Stimulated activated naive CD4-positive, alpha-beta T cell (primary cell): Measurements from ENCODE around the gene CTRB2.
"Not testable (repeated sequence)": the region's sequence is repeated elsewhere in the genome, so short reads cannot be mapped to it uniquely, and the experiment has no call there.

Experiments
- DNase-seq, 6 experiments: peaks; one replicate each; lab custom pipeline; 2025; lab: John Stamatoyannopoulos, UW

Gene CTRB2

GRCh38 chr16:75205961-75206748 is 806 bp downstream of the CTRB2 start:
- DNase-seq, result not testable (repeated sequence)

DNA sequence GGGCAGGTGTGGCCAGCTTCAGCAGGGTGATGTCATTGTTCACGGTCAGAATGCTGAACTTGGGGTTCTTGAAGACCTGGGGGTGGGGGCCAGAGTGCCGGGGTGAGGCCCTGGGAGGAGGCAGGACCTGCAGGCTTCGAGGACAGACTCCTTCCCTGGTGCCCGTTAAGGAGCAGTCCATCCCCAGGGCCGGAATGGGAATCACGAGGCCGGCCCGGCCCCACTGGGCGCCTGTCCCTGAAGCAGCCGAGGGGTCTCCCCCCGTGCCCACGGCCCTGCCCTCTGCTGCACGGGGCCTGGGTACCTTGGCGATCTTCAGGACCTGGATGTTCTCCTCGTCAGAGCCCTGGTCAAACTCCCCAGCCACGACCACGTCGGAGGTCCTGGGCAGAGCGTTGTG is 1.5 kb downstream of the CTRB2 start:
- DNase-seq, result not testable (repeated sequence)

DNA sequence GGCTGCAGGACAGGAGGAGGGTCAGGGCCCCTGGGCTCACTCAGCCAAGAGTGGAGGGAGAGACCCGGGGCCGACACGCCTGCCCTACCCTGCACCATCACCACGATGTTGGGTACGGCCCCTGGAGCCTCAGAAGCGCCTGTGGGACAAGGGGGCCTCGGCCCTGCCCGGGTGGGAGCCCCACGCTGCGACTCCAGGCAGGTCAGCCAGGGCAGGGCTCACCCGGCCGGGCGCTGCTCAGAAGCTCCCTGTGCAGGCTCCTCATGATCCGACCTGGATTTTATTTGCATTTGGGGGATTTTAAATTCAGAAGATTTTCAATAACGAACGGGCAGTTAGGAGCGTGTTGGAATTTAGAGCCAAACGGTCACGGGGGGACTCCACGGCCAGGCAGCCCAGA is 2.1 kb downstream of the CTRB2 start:
- DNase-seq, result not testable (repeated sequence)

- no peak for DNase-seq
Observed at GRCh38 chr16:75204410-75204758, 2.6 kb downstream of the CTRB2 start.

DNA sequence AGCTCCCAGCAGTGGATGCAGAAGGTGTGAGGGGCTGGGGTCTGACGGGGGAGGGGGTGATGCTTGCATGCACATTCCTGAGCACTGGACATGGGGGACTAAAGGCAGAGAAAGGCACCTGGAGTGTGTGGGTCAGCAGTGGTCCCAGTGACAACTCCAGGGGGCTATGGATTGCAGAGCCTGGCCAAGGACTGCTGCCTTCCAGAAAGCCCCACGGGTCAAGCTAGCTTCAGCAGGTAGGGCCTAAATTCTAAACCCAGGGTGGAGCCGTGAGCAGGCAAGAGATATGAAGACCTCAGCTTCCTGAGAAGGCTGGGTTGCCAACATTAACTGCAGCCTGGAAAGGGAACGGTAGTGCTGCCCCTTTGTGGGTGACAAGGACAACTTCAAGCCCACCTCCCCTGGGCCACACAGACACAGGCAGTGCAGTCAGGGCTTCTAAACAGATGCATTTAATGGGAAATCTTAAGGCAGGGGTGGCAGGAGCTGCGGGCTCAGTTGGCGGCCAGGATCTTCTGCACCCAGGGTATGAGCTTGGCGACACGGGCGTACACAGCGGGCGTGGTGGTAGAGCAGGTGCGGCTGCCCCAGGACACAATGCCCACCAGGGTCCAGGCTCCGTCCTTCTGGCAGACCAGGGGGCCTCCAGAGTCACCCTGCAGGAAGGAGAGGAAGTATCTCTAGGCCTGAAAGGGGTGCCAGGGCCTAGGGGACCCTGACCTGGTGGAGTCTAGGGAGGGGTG is 3.1 kb downstream of the CTRB2 start:
- no peak for DNase-seq

DNA sequence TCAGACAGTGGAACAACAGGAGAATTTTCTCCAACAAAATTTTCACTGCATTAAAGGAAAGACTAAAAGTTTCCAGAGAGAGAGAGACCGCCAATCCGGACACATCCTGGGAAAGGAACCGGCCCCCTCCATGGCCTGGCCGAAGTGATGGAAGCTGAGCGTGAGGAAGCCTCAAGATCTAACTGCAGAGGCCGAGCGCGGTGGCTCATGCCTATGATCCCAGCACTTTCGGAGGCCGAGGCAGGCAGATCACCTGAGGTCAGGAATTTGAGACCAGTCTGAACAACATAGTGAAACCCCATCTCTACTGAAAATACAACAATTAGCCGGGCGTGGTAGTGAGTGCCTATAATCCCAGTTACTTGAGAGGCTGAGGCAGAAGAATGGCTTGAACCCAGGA is 3.9 kb downstream of the CTRB2 start:
- no peak for DNase-seq

GRCh38 chr16:75202069-75202590 is 4.8 kb downstream of the CTRB2 start:
- DNase-seq, result no peak

DNA sequence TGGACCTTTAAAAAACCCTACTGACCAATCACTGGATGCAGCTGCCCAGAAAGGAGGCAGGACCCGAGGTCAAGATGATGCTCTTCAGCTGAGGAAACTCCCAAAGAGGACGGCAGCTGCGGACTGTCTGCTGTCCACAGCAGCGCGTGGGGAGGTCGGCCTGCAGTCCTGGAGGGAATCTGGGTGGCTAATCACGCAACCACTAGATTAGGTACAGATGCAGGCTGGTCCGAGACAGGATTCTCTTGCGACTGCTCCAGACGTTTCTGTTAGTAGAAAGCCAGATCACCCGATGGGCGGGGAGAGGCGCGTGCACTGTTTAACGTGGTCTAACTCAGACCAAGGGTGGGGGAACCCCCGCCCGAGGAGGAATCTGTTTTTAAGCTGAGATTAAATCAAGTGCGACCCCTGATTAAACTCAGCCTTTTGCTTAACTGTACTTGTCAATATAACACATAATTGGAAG is 8.8 kb downstream of the CTRB2 start:
- no peak for DNase-seq

GRCh38 chr16:75197522-75198134 is 9.3 kb downstream of the CTRB2 start:
- DNase-seq, result no peak

DNA sequence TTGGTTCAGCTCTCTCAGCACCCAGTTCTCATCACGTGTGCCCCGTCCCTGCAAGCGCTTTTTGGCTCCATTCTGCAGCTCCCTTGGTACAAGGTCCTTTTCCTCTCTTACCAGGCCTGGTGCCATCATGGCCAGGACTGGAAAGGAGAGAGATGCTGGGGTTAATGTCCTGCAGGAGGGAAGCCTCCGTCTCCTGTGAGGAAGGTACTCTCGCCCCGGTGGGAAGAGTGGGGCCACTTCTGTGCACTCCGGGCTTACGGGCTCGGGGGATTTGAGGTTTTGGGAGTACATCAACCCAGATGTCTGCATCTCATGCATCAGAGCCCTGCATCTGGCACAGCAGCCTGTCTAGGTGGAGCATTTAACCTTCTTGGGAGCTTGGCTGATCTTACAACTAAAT is 10.1 kb downstream of the CTRB2 start:
- DNase-seq, result no peak

GRCh38 chr16:75195811-75196790 is 10.9 kb downstream of the CTRB2 start:
- no peak for DNase-seq

- DNase-seq, result no peak
Observed at GRCh38 chr16:75193730-75194444, 13.1 kb downstream of the CTRB2 start.

GRCh38 chr16:75193265-75193650 is 13.7 kb downstream of the CTRB2 start:
- no peak for DNase-seq

- no peak for DNase-seq
Observed at GRCh38 chr16:75192606-75193264, 14.2 kb downstream of the CTRB2 start.

- DNase-seq, result no peak
Observed at GRCh38 chr16:75189638-75190245, 17.2 kb downstream of the CTRB2 start.

GRCh38 chr16:75188832-75189477 is 18.0 kb downstream of the CTRB2 start:
- DNase-seq, result no peak

GRCh38 chr16:75181630-75182029 is 25.3 kb downstream of the CTRB2 start:
- DNase-seq, result no peak

GRCh38 chr16:75179208-75179607 is 27.8 kb downstream of the CTRB2 start:
- no peak for DNase-seq

DNA sequence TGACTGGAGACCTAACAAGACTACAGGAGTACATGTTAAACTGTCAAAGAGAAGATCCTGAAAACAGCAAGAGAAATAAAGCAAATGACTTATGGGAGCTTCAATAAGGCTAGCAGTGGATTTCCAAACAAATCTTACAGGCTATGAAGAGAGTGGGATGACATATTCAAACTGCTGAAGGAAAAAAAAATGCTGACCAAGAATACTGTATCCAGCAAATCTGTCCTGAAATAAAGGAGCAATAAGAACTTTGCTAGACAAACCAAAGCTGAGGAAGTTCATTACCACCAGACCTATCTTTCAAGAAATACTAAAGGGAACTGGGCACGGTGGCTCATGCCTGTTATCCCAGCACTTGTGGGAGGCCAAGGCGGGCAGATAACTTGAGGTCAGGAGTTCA is 30.0 kb downstream of the CTRB2 start:
- DNase-seq, result no peak
